ENCODE measurements around the gene NRSN1.

The NRSN1 gene

DNA sequence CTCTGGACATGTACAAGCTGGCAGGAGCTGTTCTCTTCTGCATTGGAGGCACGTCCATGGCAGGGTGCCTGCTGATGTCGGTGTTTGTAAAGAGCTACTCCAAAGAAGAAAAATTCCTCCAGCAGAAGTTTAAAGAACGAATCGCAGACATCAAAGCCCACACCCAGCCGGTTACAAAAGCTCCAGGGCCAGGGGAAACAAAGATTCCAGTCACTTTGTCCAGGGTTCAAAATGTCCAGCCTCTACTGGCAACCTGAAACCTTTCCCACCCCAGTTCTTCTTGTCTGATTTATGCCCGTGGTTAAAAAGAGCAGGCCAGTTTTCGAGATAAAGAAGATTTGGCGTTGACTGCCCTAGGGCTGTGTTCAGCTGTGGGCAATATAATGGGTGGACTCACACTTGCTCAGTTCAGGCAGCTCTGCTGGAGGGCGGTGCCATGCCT is 19.7 kb downstream of the NRSN1 start:
- FAIRE-seq: no peak

DNA sequence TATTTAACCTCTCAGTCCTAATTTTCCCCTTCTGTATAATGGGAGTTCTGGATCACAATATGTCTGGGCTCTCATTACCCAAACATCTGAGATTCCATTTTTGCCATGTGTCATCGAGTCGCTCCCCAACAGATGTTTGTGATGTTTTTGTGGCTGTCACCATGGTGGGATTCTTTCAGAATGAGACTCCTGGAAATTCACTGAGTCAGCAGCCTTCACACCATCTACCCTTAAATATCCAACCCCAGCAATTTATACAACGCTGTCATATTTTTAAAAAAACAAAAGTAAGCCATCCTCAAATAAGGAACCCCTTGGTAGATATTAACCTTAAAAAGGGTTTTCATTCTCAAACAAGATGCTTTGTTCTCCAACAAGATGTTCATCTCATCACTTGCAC is 20.9 kb downstream of the NRSN1 start:
- FAIRE-seq: no peak

DNA sequence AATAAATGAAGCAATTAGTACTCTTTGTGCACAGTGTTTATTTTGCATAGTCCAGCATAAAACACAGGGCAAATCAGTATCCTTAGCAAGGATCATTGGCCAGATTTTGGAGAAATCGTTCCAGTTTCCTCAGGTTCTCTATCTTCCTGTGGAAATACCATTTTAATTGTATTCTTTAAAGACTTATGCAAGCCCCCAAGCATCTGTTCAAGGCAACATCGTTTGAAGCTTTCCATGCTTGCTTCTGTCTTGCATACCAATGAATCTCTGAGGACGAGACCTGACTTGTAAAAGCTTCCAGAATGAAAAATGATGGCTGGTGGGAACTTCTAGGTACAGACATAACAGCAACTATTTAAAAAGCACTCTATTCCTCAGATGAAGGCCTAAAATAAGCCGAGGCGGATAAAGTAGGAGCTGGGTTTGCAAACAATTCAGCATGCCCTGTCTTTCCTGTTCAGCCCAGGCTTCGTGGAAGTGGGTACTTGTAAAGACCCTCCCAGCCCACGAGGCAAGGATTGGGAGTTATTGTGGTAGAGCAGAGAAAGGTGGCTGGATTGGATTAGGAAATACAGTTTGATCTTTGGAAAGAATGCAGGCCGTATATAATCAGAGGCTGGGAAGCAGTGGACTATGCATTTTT is 21.6 kb downstream of the NRSN1 start:
- FAIRE-seq: no peak

DNA sequence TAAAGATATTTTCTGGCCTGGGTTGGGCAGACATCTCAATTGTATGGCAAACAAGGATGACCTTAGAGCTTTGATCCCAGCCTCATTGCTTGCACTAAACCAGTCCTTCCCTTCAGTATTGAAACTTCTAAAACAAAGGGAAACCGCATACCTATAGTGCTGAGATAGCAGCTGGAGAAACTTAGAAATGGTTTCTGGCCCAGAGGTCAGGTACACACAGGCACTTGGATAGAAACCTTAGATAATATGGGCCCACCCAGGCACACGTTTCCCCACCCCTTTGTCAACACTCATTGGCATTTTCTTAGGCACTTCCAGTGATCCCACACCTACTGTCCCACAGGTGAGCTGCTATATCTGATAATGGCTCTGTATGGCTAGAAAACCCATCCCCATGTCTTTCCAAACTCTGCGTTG is 22.1 kb downstream of the NRSN1 start:
- no peak for FAIRE-seq

DNA sequence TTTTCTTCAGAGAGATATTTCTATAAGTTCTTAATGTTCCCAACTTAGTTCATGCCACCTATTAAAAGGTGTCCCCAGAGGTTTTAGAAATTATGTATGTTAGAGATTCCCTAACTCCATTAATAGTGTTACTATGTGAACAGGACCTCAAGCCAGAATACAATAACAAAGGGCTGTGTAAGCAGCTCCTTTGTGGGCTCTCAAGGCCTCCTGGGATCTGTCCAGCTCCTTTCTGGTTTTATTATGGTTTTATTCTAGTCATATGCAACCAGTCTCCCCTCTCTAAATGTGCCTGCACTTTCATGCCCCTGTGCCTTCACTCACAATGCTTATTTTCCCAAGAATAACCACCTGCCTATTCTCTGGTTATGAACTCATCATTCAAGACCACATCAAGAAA is 22.7 kb downstream of the NRSN1 start:
- FAIRE-seq: no peak

DNA sequence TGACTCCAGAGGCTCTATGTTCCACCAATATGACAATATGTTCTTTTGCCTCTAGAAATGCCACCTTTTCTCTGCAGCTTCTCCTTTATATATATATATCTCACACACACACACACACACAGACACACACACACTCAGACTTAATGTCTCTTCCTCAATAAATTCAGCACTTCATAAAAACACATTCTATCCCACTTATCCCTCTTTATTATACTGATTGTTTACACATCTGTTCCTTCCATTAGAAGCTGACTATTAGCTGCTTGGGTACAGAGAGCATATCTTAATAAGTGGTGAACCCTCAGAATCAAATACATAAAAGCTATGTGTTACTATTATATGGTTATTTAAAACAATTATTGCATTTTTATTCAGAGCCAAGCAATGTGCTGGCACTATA is 23.3 kb downstream of the NRSN1 start:
- no peak for FAIRE-seq

DNA sequence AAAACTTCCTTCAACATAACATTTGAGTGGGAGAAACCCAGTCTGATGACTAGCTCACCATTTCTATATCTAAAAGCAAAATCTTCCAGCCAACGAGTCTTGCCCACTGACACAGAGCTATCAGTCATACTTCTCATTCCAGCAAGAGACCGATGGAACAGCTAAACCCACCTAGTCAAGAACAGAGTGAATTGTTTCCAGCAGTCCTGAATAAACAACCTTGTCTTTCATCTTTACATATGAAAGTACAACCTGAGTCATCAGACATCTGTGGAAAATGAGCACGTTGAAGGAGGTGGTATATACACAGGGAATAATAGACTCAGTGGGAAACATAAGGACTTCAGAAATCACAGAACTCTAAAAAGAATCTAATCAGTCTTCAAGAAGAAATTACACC is 23.8 kb downstream of the NRSN1 start:
- FAIRE-seq: no peak

DNA sequence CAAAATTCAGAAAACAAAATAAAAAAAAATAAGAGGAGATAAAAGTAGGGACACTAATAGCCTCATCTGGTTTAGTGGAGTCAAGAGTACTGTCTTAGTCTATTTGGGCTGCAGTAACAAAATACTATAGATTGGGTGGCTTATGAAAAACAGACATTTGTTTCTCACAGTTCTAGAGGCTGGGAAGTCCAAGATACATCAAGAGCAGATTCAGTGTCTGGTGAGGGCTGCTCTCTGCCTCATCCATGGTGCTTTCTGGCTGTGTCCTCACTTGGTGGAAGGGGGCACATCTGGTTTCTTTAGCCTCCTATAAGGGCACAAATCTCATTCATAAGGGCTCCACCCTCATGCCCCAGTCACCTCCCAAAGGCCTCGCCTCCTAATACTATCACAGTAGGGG is 26.0 kb downstream of the NRSN1 start:
- no peak for FAIRE-seq

DNA sequence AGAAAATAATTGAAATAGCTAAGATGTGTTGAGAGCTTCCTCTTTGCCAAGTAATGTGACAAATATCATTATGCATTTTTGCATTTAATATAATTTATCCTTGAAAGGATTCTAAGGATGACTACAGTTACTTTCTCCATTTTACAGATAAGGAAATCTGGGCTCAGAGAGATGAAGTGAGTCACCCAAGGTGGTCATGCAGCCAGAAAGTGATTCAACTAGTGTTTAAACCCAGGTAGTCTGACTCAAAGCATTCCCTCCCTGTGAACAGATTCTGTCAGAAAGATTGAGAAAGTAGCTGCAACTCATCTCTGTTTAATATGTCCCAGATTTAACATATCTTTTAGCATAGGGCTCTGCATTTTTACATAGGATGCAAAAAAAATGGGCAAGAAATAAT is 28.1 kb downstream of the NRSN1 start:
- FAIRE-seq: no peak

DNA sequence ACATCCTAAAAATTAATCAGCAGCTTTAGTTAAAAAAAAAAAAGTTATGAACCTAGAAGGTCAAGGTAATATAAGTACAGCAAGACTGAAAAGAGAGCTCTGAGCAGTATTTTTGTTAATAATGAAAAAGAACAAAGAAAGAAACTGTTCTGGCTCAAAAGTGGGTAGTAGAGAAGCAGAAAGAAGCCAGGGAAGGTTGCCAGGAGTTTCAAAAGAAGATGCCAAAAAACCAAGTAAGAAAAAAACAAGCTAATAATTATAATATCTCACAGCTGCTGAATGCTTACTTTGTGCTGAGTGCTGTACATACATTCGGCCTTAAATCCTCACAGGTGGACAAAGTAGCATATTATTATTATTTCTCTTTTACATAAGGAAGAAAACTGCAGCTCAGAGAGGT is 31.9 kb downstream of the NRSN1 start:
- FAIRE-seq: no peak

DNA sequence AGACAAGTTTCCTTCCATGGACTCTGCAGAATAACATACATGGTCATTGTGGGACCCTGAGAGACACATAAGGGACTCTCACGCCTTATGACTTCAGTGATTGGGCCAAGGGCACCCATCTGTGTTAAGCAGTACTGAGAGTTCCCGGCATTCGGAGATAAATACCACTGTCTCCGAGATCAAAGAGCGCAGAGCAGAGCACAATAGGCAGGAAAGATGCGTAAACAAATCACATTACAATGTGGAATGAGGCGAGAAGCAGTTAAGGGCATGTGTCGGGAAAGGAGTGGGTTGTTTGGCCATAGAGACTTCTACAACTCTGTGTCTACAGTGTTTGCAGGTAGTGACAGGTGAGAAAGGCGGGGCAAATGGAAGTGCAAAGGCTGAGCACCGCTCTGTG is 57.6 kb downstream of the NRSN1 start:
- FAIRE-seq: no peak

DNA sequence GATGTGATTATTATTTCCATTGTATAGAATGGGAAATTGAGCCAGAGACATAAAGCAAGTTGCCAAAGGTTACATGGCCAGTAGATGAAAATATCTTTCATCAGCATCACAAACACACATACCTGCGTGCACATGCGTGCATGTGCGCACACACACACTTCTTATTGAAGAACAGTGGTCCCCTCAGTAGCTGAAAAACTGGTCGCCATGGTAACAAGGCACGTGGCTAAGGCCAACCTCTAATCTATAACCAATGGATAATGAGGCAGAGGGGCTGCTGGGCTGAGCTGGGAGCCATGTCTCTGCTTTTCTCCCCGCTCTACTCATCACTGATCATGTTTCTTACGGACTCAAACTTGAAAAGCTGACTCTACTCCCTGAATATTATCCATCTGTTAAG is 60.3 kb downstream of the NRSN1 start:
- FAIRE-seq: no peak

DNA sequence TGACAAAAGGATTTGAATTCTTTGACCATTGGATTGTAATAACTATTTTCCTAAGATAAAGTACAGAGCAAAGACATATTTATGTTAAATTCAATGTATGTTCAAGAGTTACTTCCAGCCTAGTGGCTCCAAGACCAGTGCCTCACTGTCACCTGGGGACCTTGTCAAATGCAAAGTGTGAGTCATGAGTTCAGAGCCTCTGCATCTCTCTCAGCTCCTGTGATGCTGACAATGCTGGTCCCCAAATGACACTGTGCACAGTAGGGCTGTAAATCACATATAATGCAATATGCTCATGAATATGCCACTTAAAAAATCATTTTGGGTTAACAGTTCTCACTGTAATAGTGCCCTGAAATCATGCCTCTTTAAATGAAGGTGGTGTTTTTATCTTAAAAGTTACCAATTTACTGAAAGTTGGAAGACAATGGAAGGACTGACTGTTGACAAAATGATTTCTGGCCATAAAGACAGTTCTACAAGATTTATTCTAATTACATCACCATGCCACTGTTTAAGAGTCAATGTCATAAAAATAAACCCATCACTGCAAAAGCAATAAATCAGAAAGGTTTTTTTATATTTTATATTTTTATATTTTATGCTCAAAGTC is 62.1 kb downstream of the NRSN1 start:
- no peak for FAIRE-seq

DNA sequence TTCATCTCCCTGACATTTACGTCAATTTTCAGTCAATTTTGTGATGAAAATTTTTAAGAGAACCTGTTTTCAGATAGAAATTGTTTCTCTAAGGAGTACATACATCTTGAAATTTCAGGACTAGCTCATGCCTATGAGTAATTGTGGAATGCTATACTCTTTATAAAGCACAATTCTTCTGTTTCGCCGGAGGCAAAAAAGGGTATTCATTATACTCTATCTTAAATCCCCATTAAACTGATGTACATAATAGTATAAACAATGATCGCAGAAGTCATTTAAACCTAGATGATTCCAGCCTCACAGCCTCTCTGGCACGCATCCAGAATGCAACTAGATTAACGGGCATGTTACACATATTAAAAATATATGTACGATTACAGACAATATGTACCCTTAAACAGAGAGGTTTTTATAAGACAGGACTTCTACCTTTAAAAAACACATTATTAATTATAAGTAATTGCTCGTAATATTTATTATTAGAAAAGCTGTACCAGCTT is 62.6 kb downstream of the NRSN1 start:
- FAIRE-seq: no peak

DNA sequence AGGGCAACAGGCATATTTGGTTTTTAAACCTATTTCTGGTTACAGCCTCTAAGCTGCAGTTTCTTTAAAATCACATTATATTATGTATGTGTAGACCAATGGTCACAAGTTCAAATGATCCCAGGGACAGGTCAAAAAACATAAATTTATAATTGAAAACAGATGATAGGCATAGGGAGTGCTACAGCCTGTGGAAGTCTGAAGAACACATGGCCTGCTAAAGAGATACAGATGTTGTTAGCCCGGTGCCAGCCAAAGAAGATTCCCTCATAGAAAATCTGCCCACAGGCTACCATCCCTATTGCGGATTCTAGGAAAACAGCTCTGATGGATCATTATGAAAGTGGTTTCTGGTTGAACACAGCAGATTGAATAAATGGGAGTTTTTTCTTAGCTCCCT is 65.3 kb downstream of the NRSN1 start:
- FAIRE-seq: no peak

DNA sequence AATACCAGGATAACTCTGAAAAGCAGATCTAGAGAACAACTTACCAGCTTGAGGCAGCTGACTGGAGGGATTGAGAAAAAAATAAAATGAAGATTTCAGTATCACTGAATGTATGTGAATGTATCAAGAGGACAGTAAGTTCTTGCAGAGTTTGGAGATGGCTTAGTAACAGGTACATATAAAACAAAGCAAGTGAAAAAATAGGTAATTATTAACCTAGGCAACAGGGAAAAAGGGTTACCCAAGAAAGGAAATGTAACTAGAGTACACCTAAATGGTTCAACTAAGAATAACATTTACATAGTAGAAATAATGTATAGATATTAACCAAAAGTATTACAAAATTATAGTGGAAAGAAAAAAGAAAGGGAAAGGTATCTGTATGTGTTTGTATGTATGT is 67.3 kb downstream of the NRSN1 start:
- FAIRE-seq: no peak

DNA sequence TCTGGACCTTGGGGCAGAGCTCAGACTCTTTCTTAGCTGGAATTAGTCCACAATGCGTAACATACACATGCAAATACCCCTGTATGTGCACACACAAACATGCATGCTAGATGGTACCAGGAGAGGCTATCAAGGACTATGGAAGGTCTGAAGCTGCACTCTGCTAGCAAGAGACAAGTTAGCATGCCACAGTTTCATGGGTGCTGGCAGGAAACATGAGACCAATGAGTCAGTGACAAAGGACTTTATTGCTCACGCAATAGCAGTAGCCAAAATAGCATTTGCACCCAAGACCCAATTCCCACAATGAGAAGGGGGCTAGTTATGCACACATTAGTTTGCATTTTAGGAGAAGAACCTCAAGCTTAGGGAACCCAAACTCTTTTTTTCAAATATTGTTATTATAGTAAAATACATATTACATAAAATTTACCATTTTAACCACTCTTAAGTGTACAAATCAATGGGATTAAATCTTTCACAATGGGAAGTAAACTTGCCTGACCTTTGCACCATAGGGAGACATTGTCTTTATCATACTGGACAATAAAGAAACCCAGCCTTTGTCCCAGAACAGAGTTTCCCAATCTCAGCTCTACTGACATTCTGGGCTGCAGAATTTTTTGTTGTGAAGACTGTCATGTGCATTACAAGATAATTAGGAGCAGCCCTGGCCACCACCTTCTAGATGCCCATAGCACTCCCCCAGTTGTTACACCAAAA is 69.1 kb downstream of the NRSN1 start:
- no peak for FAIRE-seq

DNA sequence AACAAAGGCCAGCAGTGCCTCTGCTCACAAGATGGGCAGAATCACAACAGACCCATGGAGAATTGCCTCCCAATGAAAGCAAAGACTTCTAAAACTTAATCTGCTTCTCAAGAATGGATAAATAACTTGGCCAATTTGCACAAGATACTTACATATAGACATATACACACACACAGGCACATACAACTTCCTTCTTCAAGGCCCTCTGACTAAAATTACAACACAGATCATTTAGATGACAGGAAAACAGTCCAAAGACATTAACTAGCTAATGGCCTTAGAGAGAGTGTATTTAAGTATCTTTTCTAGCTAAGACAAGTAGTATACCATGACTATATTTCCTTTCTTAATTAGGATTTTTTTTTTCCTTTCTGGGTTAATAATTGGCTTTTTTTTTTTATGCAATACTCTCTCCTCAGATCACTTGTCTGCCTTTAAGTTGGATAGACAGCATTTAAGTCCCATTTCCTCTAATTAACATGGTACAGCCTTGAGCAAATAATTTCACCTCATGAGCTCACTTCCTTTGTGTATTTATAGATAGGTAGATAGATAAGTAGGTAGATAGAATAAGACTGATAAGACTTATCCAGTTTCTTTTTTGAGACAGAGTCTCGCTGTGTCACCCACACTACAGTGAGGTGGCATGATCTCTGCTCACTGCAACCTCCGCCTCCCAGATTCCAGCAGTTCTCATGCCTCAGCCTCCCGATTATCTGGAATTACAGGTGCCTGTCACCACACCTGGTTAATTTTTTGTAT is 70.0 kb downstream of the NRSN1 start:
- FAIRE-seq: no peak

All from A204.1 (cell line).